Right cardiac atrium (tissue), 5 donors: ENCODE results near the gene CTNNA3. TPM values are rescaled to one million over a fixed set of nuclear protein-coding genes. Genes with fewer than 3 reads are reported as not detected.

Source experiments
- ATAC-seq, 2 donors: fragments of 200-7000 bp; cut with Tn5 transposase; one replicate each; pipeline versions ENCODE4 v1.8.0 to v1.9.1; 2020; ENCODE audit warnings: moderate library complexity in 2 of 2, mild to moderate bottlenecking in 1 of 2
- DNase-seq, 3 donors: peaks; one replicate each; pipeline ENCODE4 v3.0.0-alpha.2; 2020
- H3K27ac ChIP-seq: one replicate; pipeline ENCODE4 v1.5.1; 2013; ENCODE audit warnings: mild to moderate bottlenecking, low read length, control low read depth, moderate library complexity
- H3K27me3 ChIP-seq: one replicate; pipeline ENCODE4 v1.6.1; 2013; ENCODE audit not compliant: control insufficient read depth, insufficient read depth
- H3K4me1 ChIP-seq: one replicate; pipeline ENCODE4 v1.6.1; 2013; ENCODE audit warnings: low read length; ENCODE audit not compliant: control insufficient read depth, insufficient read depth
- H3K4me3 ChIP-seq: one replicate; pipeline ENCODE4 v1.5.1; 2013; ENCODE audit warnings: low read length, control low read depth
- H3K9me3 ChIP-seq: one replicate; pipeline ENCODE4 v1.6.1; 2013; ENCODE audit warnings: low read length; ENCODE audit not compliant: control insufficient read depth
- WGBS: extraction: QIAGEN DNeasy Blood & Tissue Kit; methylation state at CpG from one replicate; pipeline ENCODE4 v1.1.7; 2013; 5-methylcytosine and 5-hydroxymethylcytosine counted together
- intact Hi-C, 4 donors: fragments of 100-400 bp; cut with DNase I; formaldehyde crosslinking; loops; one replicate each; pipeline versions ENCODE4 v1.11.0 to v1.14.0; 2022 to 2023
- polyA plus RNA-seq: library from polyadenylated mRNA; stranded (reverse); fragments of 200-250 nt; gene quantifications from one replicate; pipeline ENCODE4 v1.2.3, GENCODE V29; 2013
- total RNA-seq, 4 donors: library from RNA; stranded (reverse); fragmentation: NEBNext Ultra II Directional; extraction: Animal tissue kit (Norgen Biotek cat#: 25700); gene quantifications; one replicate each; pipeline ENCODE4 v1.2.1, GENCODE V29; 2021
- donor health status: healthy with polysubstance abuse.
- donor health status: DM: no; HTN: yes; CAD: no.
- donor health status: DM: no; HTN: no; CAD: no.
- donor health status: DM: no; HTN: yes; CAD: no; lungs with severe emphysema.
- donor health status: DM: yes; HTN: yes; CAD: no.

Gene CTNNA3
- total and polyA plus RNA-seq, 5 donors: 4.5 to 81.7 (median 67.7) TPM

- Histone ChIP-seq H3K9me3 (no peaks in the 10 kb centered on the region), H3K4me1 (no peaks in the 10 kb centered on the region), H3K4me3 (no peak overlapping the region), H3K27ac (no peak overlapping the region), H3K27me3 (no peaks in the 10 kb centered on the region)
- DNase-seq (no peak), ATAC-seq (no peak)
- 59% methylated on average over 3 of the region's 3 CpGs for WGBS
- intact Hi-C loops: no loop called here
Measured at GRCh38 chr10:66848856-66849255, 847.1 kb downstream of the CTNNA3 start.

- DNase-seq: no peak
- Histone ChIP-seq H3K4me3 (no peak overlapping the region), H3K27me3 (no peaks in the 10 kb centered on the region), H3K27ac (no peak overlapping the region), H3K9me3 (no peaks in the 10 kb centered on the region), H3K4me1 (no peaks in the 10 kb centered on the region)
- ATAC-seq: no peak
- WGBS: 85% methylated on average over 1 of the region's 1 CpG
- intact Hi-C loops: no loop called here
Measured at GRCh38 chr10:66844176-66844942, 851.6 kb downstream of the CTNNA3 start.

- no peak overlapping the region for H3K4me3 ChIP-seq
- no peaks in the 10 kb centered on the region for H3K9me3 ChIP-seq
- no peaks in the 10 kb centered on the region for H3K27me3 ChIP-seq
- WGBS: 54% methylated on average over 1 of the region's 1 CpG
- intact Hi-C loops: no loop called here
- ATAC-seq (no peak), DNase-seq (no peak)
- H3K27ac ChIP-seq: no peak overlapping the region
- H3K4me1 ChIP-seq: no peaks in the 10 kb centered on the region
Measured at GRCh38 chr10:66843396-66843795, 852.6 kb downstream of the CTNNA3 start.

- Histone ChIP-seq H3K4me1 (no peaks in the 10 kb centered on the region), H3K27me3 (no peaks in the 10 kb centered on the region), H3K9me3 (no peaks in the 10 kb centered on the region), H3K4me3 (no peak overlapping the region), H3K27ac (no peak overlapping the region)
- intact Hi-C loops: no loop called here
- WGBS: 94% methylated on average over 4 of the region's 4 CpGs
- ATAC-seq: no peak
- no peak for DNase-seq
Measured at GRCh38 chr10:66842867-66843266, 853.1 kb downstream of the CTNNA3 start.

GRCh38 chr10:66842371-66842770 is 853.6 kb downstream of the CTNNA3 start:
- intact Hi-C loops: no loop called here
- ATAC-seq (no peak), DNase-seq (no peak)
- 70% methylated on average over 2 of the region's 2 CpGs for WGBS
- no peaks in the 10 kb centered on the region for H3K4me1 ChIP-seq
- no peak overlapping the region for H3K4me3 ChIP-seq
- H3K27me3 ChIP-seq: no peaks in the 10 kb centered on the region
- H3K27ac ChIP-seq: no peak overlapping the region
- H3K9me3 ChIP-seq: no peaks in the 10 kb centered on the region

GRCh38 chr10:66838656-66839055 is 857.3 kb downstream of the CTNNA3 start:
- no peaks in the 10 kb centered on the region for H3K27me3 ChIP-seq
- no peaks in the 10 kb centered on the region for H3K4me1 ChIP-seq
- ATAC-seq (no peak), DNase-seq (no peak)
- intact Hi-C loops: no loop called here
- H3K4me3 ChIP-seq: no peak overlapping the region
- H3K9me3 ChIP-seq: no peaks in the 10 kb centered on the region
- 90% methylated on average over 3 of the region's 3 CpGs for WGBS
- no peak overlapping the region for H3K27ac ChIP-seq

GRCh38 chr10:66837990-66838389 is 858.0 kb downstream of the CTNNA3 start:
- DNase-seq (no peak), ATAC-seq (no peak)
- WGBS: 84% methylated on average over 1 of the region's 1 CpG
- Histone ChIP-seq H3K4me3 (no peak overlapping the region), H3K9me3 (no peaks in the 10 kb centered on the region), H3K27me3 (no peaks in the 10 kb centered on the region), H3K4me1 (no peaks in the 10 kb centered on the region), H3K27ac (no peak overlapping the region)
- intact Hi-C loops: no loop called here

GRCh38 chr10:66837335-66837734 is 858.7 kb downstream of the CTNNA3 start:
- 7% methylated on average over 2 of the region's 2 CpGs for WGBS
- intact Hi-C loops: no loop called here
- no peaks in the 10 kb centered on the region for H3K27me3 ChIP-seq
- H3K27ac ChIP-seq: no peak overlapping the region
- ATAC-seq: no peak
- no peak for DNase-seq
- H3K4me1 ChIP-seq: no peaks in the 10 kb centered on the region
- no peak overlapping the region for H3K4me3 ChIP-seq
- H3K9me3 ChIP-seq: no peaks in the 10 kb centered on the region

- intact Hi-C loops: no loop called here
- no peaks in the 10 kb centered on the region for H3K27me3 ChIP-seq
Measured at GRCh38 chr10:66836771-66837170, 859.2 kb downstream of the CTNNA3 start.

GRCh38 chr10:66836057-66836456 is 859.9 kb downstream of the CTNNA3 start:
- intact Hi-C loops: no loop called here
- Histone ChIP-seq H3K9me3 (no peaks in the 10 kb centered on the region), H3K27me3 (no peaks in the 10 kb centered on the region), H3K4me3 (no peak overlapping the region), H3K27ac (no peak overlapping the region), H3K4me1 (no peaks in the 10 kb centered on the region)
- 70% methylated on average over 1 of the region's 1 CpG for WGBS
- no peak for DNase-seq
- ATAC-seq: no peak

More at GRCh38 chr10:66836771-66837170, 859.2 kb downstream of the CTNNA3 start:
- Histone ChIP-seq H3K9me3 (no peaks in the 10 kb centered on the region), H3K4me1 (no peaks in the 10 kb centered on the region), H3K27ac (no peak overlapping the region), H3K4me3 (no peak overlapping the region)
- WGBS: 67% methylated on average over 2 of the region's 2 CpGs
- DNase-seq: no peak
- ATAC-seq: no peak

GRCh38 chr10:66835400-66835799 is 860.6 kb downstream of the CTNNA3 start:
- intact Hi-C loops: no loop called here
- H3K9me3 ChIP-seq: no peaks in the 10 kb centered on the region
- no peak overlapping the region for H3K27ac ChIP-seq
- no peaks in the 10 kb centered on the region for H3K27me3 ChIP-seq
- DNase-seq (no peak), ATAC-seq (no peak)
- no peaks in the 10 kb centered on the region for H3K4me1 ChIP-seq
- H3K4me3 ChIP-seq: no peak overlapping the region

GRCh38 chr10:66834802-66835201 is 861.2 kb downstream of the CTNNA3 start:
- ATAC-seq (no peak), DNase-seq (no peak)
- no peak overlapping the region for H3K4me3 ChIP-seq
- intact Hi-C loops: no loop called here
- no peaks in the 10 kb centered on the region for H3K9me3 ChIP-seq
- H3K27ac ChIP-seq: no peak overlapping the region
- no peaks in the 10 kb centered on the region for H3K27me3 ChIP-seq
- H3K4me1 ChIP-seq: no peaks in the 10 kb centered on the region
